ENCODE results near the gene ZFYVE28.

ZFYVE28 gene

DNA sequence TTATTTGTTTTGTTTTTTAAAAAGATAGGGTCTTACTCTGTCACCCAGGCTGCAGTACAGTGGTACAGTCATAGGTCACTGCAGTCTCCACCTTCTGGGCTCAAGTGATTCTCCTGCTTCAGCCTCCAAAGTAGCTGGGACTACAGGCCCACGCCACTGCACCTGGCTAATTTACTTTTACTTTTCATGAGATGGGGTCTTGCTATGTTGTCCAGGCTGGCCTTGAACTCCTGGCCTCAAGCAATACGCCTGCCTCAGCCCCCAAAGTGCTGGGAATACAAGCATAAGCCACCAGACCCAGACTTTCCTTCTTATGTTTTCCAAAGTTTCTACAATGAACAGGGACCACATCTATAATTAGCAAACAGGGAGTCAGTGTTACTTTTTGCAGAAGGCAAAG lies 118.7 kb downstream of the ZFYVE28 start:
- DNase-seq (ENCODE audit: extremely low read depth, low read depth) = no peak

DNA sequence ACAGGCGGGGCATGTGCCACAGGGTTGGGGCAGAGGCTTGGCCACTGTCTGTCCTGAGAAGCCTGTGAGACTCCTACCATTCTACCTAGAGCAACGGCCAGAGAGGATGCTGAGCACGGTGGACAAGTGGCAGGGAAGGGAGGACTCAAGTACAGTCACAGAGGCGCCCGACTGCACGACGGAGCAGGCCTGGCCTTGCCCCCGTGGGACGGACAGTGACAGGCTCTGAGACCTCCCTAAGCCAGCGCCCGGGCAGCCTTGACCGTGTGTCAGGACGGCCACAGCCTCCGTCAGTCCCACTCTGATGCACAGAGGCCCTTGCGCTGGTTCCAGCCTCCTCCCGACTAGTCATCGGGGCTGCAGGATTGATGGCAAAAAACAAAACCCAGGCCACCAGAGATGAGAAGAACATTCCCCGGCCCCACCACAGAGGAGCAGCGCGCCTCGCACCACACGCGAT lies 119.9 kb downstream of the ZFYVE28 start:
- TF ChIP-seq, protein P1, sequence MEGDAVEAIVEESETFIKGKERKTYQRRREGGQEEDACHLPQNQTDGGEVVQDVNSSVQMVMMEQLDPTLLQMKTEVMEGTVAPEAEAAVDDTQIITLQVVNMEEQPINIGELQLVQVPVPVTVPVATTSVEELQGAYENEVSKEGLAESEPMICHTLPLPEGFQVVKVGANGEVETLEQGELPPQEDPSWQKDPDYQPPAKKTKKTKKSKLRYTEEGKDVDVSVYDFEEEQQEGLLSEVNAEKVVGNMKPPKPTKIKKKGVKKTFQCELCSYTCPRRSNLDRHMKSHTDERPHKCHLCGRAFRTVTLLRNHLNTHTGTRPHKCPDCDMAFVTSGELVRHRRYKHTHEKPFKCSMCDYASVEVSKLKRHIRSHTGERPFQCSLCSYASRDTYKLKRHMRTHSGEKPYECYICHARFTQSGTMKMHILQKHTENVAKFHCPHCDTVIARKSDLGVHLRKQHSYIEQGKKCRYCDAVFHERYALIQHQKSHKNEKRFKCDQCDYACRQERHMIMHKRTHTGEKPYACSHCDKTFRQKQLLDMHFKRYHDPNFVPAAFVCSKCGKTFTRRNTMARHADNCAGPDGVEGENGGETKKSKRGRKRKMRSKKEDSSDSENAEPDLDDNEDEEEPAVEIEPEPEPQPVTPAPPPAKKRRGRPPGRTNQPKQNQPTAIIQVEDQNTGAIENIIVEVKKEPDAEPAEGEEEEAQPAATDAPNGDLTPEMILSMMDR (IDR thresholded peaks at IDR 0.05; ENCODE audit: low read depth, low read length) = no peak
- no peak for DNase-seq (ENCODE audit: extremely low read depth, low read depth)

More for the DNA sequence above, 118.7 kb downstream of the ZFYVE28 start:
- TF ChIP-seq, protein P1 (IDR thresholded peaks at IDR 0.05; ENCODE audit: low read depth, low read length) = no peak

DNA sequence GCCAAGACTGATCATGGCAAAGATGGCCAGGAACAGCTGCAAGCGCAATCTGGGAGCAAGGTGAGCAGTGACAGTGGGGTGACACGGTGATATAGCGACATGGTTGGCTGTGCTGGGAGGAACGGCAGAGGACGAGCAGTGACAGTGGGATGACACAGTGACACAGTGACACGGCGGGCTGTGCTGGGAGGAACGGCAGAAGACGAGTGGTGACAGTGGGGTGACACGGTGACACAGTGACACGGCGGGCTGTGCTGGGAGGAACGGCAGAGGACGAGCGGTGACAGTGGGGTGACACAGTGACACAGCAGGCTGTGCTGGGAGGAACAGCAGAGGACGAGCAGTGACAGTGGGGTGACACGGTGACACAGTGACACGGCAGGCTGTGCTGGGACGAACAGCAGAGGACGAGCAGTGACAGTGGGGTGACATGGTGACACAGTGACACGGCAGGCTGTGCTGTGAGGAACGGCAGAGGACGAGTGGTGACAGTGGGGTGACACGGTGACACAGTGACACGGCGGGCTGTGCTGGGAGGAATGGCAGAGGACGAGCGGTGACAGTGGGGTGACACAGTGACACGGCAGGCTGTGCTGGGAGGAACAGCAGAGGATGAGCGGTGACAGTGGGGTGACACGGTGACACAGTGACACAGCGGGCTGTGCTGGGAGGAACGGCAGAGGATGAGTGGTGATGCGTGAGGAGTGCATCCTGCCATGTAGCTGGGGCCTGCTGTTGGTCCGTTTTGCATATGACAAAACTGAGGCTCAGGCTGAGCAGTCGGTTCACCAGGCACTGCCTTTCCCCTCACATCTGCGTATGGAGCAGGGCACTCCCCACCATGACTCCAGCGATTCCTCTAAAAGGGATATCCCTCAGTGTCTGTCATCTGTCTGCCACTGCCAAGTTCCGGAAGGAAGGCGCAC lies 120.6 kb downstream of the ZFYVE28 start:
- TF ChIP-seq, protein P1 (IDR thresholded peaks at IDR 0.05; ENCODE audit: low read depth, low read length) = no peak
- no peak for DNase-seq (ENCODE audit: extremely low read depth, low read depth)

DNA sequence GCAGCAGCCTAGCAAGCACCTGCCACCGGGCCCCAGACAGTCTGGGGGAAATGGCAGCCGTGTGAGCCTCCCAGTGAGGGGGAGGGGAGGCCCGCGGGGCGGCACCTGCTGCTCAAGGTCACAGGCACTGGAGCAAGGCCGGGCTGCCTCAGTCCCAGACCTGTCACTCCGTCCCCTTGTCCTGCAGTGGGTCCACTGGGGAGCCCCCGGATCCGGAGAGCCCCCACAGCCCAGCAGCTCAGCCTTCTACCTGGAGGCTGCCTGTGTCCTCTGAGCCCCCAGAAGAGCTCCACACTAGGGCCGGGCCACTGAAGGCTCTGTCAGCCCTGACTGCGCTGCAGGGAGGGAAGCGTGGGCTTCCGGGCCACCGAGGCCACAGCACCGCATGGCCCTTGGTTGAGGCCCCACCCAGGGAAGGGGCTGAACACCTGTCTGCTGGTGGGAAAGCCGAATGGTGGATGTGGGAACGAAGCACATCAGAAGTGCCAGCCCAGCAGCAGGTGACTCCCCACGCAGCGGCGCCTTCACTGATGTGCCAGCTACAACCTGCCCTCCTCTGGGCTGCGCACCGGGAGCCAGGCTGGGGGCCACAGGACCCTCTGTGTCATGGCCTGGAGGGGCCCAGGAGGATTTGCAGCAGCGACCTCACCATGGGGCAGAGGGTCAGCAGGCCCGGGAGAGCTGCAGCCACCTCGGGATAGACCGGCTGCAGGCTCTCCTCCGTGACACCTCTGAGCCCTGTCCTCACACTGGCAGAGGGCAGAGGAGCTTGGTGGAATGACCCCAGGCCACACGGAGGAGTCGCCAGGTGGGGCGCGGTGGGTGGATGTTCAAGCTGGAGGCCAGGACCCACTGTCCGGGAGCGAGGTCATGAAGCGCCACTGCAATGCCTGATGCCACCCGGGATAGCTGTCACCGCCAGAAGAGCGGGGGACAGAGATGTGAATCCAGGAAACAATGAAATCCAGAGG lies 121.5 kb downstream of the ZFYVE28 start:
- TF ChIP-seq, protein P1 (IDR thresholded peaks at IDR 0.05; ENCODE audit: low read depth, low read length) = no peak
- DNase-seq (ENCODE audit: extremely low read depth, low read depth) = no peak

DNA sequence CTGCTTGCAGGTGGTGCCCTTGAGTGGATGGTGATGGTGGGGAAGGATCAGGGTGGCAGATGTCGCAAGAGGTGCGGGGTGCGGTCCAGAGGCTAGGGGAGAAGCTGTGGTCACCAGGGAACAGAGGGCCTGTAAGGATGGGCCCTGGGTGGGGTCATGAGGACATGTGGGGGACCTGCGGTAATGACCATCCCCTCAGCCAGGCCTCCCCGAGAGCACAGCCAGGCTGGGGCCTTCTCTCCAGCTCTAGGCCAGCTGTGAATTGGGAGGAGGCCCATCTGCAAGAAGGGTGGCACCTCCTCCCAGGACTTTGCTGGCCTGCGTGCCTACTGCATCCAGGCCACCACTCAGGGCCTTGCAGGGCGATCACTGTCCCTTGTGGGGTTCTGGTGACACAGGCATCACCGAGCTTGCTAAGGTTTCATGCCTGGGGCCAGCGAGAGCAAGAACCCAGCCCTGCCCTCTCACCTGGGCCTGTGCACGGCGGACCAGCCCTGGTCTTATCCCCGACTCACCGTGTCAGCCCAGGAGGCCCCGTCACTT lies 122.5 kb downstream of the ZFYVE28 start:
- TF ChIP-seq, protein P1 (IDR thresholded peaks at IDR 0.05; ENCODE audit: low read depth, low read length) = no peak
- no peak for DNase-seq (ENCODE audit: extremely low read depth, low read depth)

- TF ChIP-seq, protein P1 (IDR thresholded peaks at IDR 0.05; ENCODE audit: low read depth, low read length) = no peak
- no peak for DNase-seq (ENCODE audit: extremely low read depth, low read depth)
Observed at GRCh38 chr4:2295500-2295899, 122.9 kb downstream of the ZFYVE28 start.

All from AG09319 (cell line).